ENCODE results near the gene PAX3.

DNA sequence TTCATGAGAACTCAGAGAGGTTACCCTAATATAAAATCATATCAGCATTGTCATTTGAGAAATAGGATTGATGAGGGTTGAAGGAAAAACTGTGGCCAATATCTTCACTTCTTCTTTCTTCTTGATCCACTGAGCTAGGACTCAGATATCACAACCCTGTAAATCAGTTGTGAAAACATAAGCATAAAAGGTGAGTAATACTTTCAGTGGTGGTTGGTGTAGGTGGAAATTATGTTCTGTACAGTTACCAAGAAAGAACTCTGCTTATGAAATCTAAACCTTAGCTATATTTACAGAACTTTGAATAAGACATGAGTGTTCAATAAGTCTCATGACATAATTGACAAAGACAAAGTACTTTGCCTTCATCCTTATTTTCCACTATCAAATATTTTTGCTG is 56.3 kb downstream of the PAX3 start:
- TF ChIP-seq POLR2A (IDR thresholded peaks at IDR 0.05) = no peak
- TF ChIP-seq, protein P1, sequence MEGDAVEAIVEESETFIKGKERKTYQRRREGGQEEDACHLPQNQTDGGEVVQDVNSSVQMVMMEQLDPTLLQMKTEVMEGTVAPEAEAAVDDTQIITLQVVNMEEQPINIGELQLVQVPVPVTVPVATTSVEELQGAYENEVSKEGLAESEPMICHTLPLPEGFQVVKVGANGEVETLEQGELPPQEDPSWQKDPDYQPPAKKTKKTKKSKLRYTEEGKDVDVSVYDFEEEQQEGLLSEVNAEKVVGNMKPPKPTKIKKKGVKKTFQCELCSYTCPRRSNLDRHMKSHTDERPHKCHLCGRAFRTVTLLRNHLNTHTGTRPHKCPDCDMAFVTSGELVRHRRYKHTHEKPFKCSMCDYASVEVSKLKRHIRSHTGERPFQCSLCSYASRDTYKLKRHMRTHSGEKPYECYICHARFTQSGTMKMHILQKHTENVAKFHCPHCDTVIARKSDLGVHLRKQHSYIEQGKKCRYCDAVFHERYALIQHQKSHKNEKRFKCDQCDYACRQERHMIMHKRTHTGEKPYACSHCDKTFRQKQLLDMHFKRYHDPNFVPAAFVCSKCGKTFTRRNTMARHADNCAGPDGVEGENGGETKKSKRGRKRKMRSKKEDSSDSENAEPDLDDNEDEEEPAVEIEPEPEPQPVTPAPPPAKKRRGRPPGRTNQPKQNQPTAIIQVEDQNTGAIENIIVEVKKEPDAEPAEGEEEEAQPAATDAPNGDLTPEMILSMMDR (IDR thresholded peaks at IDR 0.05) = no peak

Measured in stomach (tissue), 4 donors.